A549 (cell line): Measurements from ENCODE around the gene TSHZ2.

Experiments
- FOSL2 ChIP-seq, 2 experiments: fragments of 450-650 bp in 1 of 2; fragments of >200 bp in 1 of 2; sonication (Bioruptor Twin) in 1 of 2; formaldehyde crosslinking; IDR thresholded peaks; 2 replicates each; pipeline versions ENCODE4 v1.5.0 to v1.6.1; 2016 to 2020; ENCODE audit warnings: mild to moderate bottlenecking in 1 of 2, moderate library complexity in 1 of 2
- KDM1A ChIP-seq: fragments of 200-600 bp; sonication (generic); IDR thresholded peaks from 2 replicates; pipeline ENCODE4 v1.6.1; 2016; ENCODE audit warnings: low read depth, mild to moderate bottlenecking
- NFE2L2 ChIP-seq: fragments of 150-350 bp; conservative IDR thresholded peaks from 2 replicates; pipeline ENCODE4 v1.6.1; 2014; ENCODE audit warnings: low read length
- POLR2AphosphoS2 ChIP-seq: conservative IDR thresholded peaks from 2 replicates; pipeline ENCODE4 v1.6.1; 2012; ENCODE audit warnings: low read length, improper control_type of control experiment, inconsistent platforms
- RAD21 ChIP-seq, 2 experiments: fragments of >200 bp in 1 of 2; sonication (Bioruptor Twin) in 1 of 2; formaldehyde crosslinking in 1 of 2; IDR thresholded peaks in 1 of 2; conservative IDR thresholded peaks in 1 of 2; 2 replicates in 1 of 2; 3 replicates in 1 of 2; pipeline ENCODE4 v1.6.1; 2012 to 2018; ENCODE audit warnings: inconsistent platforms in 1 of 2
- SMC3 ChIP-seq: fragments of >200 bp; sonication (Bioruptor Twin); formaldehyde crosslinking; IDR thresholded peaks from 3 replicates; pipeline ENCODE4 v1.6.1; 2018; ENCODE audit warnings: inconsistent platforms
- SREBF2 ChIP-seq: fragments of 450-650 bp; IDR thresholded peaks from 2 replicates; pipeline ENCODE4 v1.6.1; 2014; ENCODE audit warnings: mild to moderate bottlenecking, moderate library complexity
- TP53 ChIP-seq: fragments of 250-450 bp; sonication (Bioruptor Pico); IDR thresholded peaks from 2 replicates; pipeline ENCODE4 v1.5.0; 2021; ENCODE audit warnings: mild to moderate bottlenecking, moderate library complexity
- TF ChIP-seq, protein P1 (sequence below): fragments of >200 bp; sonication (Bioruptor Twin); formaldehyde crosslinking; IDR thresholded peaks from 3 replicates; pipeline ENCODE4 v1.5.1; 2016

DNA sequence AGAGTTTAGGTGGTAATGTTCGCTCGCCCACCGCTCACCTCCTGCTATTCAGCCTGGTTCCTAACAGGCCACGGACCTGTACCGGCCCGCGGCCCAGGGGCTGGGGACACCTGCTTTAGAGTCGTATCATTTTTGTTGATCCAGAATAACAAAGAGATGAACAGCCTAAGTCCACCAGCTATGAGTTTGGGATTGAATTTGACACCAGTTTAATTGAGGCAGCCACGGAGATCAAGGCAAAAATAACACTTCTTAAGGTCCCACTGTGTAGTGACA is 108.5 kb downstream of the TSHZ2 start:
- TF ChIP-seq, protein P1, sequence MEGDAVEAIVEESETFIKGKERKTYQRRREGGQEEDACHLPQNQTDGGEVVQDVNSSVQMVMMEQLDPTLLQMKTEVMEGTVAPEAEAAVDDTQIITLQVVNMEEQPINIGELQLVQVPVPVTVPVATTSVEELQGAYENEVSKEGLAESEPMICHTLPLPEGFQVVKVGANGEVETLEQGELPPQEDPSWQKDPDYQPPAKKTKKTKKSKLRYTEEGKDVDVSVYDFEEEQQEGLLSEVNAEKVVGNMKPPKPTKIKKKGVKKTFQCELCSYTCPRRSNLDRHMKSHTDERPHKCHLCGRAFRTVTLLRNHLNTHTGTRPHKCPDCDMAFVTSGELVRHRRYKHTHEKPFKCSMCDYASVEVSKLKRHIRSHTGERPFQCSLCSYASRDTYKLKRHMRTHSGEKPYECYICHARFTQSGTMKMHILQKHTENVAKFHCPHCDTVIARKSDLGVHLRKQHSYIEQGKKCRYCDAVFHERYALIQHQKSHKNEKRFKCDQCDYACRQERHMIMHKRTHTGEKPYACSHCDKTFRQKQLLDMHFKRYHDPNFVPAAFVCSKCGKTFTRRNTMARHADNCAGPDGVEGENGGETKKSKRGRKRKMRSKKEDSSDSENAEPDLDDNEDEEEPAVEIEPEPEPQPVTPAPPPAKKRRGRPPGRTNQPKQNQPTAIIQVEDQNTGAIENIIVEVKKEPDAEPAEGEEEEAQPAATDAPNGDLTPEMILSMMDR, result no peak
- TF ChIP-seq KDM1A (no peak), NFE2L2 (no peak), RAD21 (conservative IDR thresholded peaks at IDR 0.05 in 1 of 2, IDR thresholded peaks at IDR 0.05 in 1 of 2) (no peak), FOSL2 (IDR thresholded peaks at IDR 0.05) (no peak), FOSL2 (CRISPR knock-in tag; IDR thresholded peaks at IDR 0.05) (no peak), SMC3 (no peak), SREBF2 (no peak), POLR2AphosphoS2 (no peak), TP53 (CRISPR knock-in tag) (no peak)
